Thyroid gland (tissue), 4 donors: Measurements from ENCODE around the gene NUBP1.

ENCODE experiments used
- POLR2A ChIP-seq, 2 donors: fragments of 450-650 bp; IDR thresholded peaks; one replicate each; pipeline ENCODE4 v1.6.1; 2017; ENCODE audit warnings: antibody characterized with exemption in 2 of 2, mild to moderate bottlenecking in 2 of 2, moderate library complexity in 1 of 2
- TF ChIP-seq, protein P1 (sequence below), 6 experiments: fragments of 200-600 bp in 3 of 6; fragments of 450-650 bp in 3 of 6; sonication (generic) in 3 of 6; IDR thresholded peaks; one replicate each; pipeline ENCODE4 v1.5.1; 2016 to 2019; ENCODE audit warnings: antibody characterized with exemption in 6 of 6, mild to moderate bottlenecking in 2 of 6, inconsistent platforms in 1 of 6, moderate library complexity in 1 of 6

DNA sequence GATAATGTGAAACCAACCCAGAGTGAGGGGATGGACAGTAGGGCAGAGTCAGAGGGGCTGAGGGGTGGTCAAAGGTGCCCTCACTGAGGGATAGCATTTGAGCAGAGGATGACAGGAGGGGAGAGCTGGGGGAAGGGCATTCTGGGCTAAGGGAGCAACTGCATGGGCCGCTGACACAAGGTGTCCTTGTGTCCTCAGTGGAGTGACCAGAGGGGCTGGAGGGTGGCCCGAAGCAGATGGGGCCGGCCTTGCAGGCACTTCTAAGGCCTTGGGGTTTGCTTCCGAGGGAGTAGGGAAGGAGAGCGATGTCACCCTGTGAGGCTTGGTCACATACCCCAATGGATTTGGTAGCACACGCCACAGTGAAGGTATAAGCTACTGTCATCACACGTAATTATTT is 10.0 kb downstream of the NUBP1 start:
- TF ChIP-seq, protein P1, sequence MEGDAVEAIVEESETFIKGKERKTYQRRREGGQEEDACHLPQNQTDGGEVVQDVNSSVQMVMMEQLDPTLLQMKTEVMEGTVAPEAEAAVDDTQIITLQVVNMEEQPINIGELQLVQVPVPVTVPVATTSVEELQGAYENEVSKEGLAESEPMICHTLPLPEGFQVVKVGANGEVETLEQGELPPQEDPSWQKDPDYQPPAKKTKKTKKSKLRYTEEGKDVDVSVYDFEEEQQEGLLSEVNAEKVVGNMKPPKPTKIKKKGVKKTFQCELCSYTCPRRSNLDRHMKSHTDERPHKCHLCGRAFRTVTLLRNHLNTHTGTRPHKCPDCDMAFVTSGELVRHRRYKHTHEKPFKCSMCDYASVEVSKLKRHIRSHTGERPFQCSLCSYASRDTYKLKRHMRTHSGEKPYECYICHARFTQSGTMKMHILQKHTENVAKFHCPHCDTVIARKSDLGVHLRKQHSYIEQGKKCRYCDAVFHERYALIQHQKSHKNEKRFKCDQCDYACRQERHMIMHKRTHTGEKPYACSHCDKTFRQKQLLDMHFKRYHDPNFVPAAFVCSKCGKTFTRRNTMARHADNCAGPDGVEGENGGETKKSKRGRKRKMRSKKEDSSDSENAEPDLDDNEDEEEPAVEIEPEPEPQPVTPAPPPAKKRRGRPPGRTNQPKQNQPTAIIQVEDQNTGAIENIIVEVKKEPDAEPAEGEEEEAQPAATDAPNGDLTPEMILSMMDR (IDR thresholded peaks at IDR 0.05), result no peak
- no peak for TF ChIP-seq POLR2A (IDR thresholded peaks at IDR 0.05)
